Stimulated activated CD4-positive, alpha-beta T cell treated with anti-CD3 and anti-CD28 coated beads, Interleukin-15, amount 100 ng/mL, for 24 hours (primary cell): ENCODE measurements around the gene BCAR3.

Experiments
- DNase-seq: peaks from one replicate; pipeline ENCODE4 v3.0.0-alpha.2; 2020

Gene BCAR3

DNA sequence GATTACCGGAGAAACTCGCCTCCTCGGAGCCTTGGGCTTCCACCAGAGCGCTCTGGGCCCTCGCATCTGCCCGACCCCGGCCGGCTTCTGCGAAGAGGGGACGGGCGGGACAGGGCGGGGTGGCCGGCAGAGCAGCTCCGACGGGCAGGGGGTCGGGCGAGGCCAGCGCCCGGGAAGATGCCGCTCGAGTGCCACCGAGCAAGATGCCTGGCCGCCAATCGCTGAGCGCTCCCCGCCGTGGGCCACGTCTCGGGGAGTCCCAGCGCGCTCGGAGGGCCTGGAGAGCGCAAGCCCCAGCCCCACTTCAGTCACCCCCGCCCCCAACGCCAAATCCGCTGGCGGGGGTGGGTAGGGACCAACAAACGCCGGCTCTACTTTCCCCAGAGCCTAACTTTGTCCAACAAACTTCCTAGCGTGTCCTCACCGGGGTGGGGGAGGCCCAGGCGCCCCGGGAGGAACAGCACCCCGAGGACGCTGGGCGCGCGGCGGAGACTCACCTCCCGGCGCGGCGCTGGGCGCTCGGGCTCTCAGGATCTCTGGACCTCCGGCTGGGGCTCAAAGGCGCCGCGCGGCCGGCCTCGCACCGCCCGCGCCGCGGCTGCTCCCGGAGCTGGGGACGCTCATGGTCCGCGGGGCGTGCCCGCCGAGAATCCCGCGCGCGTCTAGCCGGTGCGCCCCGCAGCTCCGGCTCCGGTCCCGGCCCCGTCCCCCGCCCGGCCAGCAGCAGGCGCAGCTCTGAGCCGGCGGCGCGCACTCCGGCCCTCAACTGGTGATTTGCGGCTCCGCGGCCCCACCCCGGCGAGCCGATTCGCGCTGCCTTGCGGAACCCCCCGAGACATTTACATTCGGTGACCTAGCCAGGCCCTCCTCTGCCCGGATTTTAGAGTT, at the start of gene BCAR3:
Gene BCAR3, minus strand, starts transcription at position 737 of the 888 bp plus-strand sequence. CDS start 6,907 bp downstream, outside the sequence.
- DNase-seq: peak; percentile 61

DNA sequence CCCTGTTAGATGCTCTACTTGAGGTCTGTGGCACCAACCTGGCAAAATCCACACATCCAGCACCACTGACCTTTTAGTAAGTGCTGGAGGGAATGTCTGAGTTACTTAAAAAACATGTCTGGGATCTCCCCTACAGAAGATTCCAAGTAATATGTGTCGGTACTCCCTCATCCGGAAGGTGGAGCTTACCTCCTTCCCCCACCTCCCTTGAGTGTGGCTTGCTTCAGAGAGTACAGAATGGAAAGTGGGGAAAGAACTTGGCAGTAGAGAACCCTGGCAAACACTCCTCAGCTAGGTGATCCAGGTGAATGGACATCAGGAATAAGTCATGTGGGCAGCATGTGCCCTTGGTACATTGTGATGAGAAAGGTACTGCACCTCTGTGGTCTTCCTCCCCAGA, 49.0 kb upstream of the BCAR3 start:
- DNase-seq: no peak

DNA sequence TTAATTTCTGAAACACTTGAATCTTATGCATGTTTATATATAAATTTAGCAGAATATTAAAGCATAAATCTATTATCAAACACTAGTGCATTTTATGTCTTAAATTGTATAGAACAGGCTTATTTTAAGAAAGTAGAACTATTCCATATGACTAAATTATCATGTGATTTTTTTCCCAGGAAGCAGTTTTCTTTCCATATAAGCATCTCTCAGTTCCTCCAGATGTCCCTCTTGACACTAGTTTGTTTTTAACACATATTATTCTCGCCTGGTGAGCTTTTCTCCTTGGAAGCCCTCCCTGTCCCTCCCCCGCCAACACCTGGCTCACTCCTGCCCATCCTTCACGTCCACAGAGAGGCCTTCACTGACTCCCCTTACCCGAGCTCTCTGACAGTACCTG, 48.3 kb upstream of the BCAR3 start:
- no peak for DNase-seq

- DNase-seq: no peak
Measured at GRCh38 chr1:93729502-93729901, 47.9 kb upstream of the BCAR3 start.

DNA sequence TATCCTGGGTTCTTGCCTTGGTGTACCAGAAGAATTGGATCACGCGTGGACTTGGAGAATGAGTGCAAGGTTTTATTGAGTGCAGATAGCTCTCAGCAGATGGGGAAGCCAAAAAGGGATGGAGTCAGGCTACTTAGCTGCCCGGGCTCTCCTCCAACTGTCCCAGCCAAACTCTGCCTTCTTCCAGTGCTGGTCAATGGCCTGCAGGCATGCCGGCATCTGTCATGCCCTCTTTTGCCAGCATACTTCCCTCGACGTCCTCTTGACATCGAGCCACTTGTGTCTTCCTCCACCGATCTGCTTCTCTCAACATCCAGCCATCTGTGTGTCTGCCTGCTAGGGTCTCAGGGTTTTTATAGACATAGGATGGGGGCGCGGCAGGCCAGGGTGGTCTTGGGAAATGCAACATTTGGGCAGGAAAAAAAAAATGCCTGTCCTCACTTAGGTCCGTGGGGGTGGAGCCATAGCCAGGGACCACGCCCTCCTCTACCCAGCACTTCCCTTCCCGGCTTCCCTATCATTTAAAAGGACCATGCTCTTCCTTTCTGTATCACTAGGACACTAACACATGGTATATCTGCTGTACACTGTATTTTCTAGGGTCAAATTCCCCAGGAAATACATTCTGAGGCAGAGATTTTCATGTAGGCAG, 47.0 kb upstream of the BCAR3 start:
- no peak for DNase-seq

DNA sequence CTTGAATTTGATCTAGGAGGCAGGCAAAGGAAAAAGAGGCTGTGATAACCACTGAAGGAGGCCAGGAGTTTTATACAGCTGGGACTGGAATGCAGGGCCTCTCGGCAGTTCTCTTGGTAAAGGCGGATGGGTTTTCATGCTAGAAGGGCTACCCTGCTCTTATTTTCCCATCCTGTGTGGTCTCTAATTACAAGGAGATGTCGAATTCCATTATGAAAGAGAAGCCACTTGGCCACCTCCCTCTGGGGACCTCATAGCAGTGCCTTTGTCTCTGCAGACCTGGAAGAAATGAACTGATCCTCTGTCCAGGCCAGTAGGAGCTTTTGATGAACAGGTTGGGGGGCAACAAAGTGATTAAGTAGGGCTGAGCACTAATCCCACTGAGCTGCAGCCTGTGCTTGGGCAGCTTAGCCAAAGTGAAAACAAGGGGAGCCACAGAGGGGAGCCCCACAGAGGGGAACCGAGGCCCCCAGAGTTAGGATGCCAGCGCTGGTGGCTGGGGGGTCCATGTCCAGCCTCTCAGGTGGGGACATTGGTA, 42.2 kb upstream of the BCAR3 start:
- no peak for DNase-seq

DNA sequence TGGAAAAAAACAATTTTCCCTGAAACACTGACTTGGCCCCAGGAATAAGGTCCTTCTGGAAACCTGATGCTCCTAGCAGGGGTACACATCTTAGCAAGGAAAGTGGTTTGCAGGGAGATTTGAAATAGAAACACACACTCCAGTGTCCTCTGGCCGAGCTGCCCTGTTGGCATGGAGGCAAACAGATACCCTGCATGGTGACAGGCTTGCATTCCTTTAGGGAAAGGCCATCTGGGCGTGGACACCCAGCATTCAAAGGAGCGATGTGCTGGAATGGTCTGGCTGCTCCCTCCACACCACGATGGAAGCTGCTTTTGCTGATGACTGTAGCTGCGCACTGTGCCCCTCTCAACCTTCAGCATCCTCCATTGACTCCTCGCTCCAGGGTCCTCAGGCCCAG, 41.5 kb upstream of the BCAR3 start:
- DNase-seq: no peak

DNA sequence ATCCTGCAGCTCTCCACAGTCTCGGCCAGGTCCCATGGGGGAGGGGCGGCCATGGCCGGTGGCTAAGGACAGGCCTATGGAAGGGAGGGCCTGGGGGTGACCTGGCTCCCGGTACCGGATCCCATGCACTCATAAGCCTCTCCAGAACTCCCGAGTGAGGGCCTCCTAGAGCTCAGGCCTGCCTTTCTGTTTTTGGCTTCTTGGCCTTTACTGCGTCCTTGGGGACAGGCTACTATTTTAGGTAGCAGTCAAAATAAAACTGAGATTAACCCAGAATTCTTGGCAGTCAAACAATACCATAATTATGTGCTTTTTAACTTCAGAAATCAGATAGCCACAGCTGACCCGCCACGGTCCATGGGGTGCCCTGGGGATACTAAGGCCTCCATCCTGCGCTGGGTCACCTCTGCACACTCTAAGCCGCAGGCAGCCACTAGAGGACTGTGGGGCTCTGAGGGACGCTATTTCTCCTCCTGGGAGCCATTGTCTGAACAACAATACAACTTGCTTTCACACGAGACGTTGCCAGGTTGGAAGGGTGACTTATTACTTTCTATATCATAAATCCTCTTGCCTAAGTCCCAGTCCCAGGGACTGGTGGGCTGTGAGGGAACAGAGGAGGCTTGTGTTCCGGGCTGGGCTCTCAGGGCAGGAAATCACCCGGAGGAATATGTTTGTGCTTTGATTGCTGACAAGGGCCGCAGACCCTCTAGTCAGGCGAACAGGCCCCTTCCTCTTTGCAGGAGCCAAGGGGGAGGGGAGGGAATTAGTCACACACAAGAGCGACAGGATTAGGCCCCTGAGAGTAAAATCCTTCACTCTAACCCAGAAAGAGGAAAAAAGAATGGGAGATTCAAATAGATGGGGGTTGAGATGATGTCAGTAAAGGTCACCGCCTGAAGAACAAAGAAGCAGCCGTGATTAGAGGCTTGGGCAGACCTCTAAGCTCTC, 40.7 kb upstream of the BCAR3 start:
- DNase-seq: no peak

GRCh38 chr1:93720956-93721626, 39.5 kb upstream of the BCAR3 start:
- DNase-seq: no peak

DNA sequence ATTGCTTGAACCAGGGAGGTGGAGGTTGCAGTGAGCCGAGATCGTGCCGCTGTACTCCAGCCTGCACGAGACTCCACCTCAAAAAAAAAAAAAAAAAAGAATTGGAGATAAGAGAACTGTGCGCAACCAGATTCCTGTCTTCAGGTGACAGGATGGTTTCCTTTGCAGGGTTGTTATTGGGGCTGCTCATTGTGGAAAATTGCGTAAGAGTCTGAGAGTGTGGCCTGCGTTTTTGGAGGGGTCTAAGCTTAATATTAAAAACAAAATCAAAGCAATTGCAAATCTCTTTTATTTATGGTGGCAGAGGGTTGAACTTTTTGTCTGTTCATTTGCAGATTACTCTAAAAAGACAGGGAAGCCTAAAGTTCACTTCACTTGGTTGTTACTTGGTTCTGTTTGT, 36.0 kb upstream of the BCAR3 start:
- DNase-seq: no peak

GRCh38 chr1:93716941-93717368, 35.3 kb upstream of the BCAR3 start:
- DNase-seq: peak; percentile 68

- no peak for DNase-seq
Measured at GRCh38 chr1:93716163-93716562, 34.5 kb upstream of the BCAR3 start.

- peak; percentile 59 for DNase-seq
Measured at GRCh38 chr1:93715529-93716126, 34.0 kb upstream of the BCAR3 start.

GRCh38 chr1:93714356-93714755, 32.7 kb upstream of the BCAR3 start:
- DNase-seq: no peak

DNA sequence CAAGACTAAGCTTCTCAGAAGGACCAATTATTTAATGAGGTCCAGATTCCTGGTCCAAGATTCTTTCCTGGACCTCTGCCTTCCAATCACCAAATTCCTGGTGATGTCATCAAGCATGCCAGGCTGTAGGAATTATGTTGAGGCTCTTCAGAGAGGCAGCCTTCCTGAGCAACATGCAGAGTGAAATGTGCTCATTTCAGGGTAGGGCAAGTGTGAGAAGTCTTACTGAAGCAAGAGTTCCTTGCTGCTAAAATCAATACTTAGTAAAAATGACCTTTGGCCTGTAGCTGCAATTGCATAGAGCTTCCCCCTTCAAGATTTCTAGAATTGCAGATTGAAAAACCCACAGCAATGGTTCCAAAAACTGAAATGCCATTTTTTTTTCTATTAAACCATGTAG, 31.7 kb upstream of the BCAR3 start:
- no peak for DNase-seq

- no peak for DNase-seq
Measured at GRCh38 chr1:93712741-93713140, 31.1 kb upstream of the BCAR3 start.

- no peak for DNase-seq
Measured at GRCh38 chr1:93710499-93711453, 29.1 kb upstream of the BCAR3 start.

DNA sequence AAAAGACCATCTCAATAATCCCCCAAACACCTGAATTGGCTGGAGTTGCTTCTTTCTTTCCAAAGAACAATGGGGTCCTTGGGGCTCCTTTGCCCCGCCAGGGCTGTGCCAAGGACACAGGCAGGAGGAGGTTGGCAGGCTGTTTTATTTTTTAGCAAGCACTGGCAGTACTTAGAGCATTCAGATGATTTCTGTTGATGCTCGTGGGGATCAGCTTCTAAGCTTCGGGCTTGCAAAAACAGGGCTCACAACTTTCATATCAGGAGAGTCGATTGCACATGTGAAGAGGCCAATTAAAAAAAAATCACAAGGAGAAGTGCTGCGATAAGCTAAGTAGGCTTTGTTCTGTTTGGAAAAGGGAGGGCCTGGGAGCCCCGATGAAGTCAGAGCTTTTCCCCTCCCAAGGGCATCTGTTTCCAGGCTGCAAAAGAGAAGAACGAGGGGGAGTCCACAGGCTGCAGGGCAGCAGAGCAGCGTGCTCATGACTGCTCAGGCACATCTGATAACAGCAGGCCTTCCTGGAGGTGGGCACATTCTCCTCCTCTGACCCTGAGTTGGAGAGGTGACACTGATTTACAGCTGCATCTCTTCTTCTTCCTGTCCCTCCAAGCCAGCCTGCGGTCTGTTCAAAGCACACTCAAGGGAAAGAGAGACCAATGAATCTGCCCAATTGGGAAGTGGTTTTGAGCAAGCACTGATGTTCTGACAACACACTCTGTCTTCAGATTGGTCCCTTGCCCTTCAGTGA, 27.3 kb upstream of the BCAR3 start:
- peak; percentile 23 for DNase-seq

GRCh38 chr1:93707956-93708355, 26.3 kb upstream of the BCAR3 start:
- DNase-seq: peak; percentile 77
